Ishikawa (cell line): Measurements from ENCODE around the gene GNAS.

Experiments used
- CEBPB ChIP-seq: IDR thresholded peaks from 2 replicates; pipeline ENCODE4 v1.6.1; 2012
- CREB1 ChIP-seq: IDR thresholded peaks from 2 replicates; pipeline ENCODE4 v1.6.1; 2012; ENCODE audit warnings: low read depth
- EGR1 ChIP-seq: IDR thresholded peaks from 2 replicates; pipeline ENCODE4 v1.6.1; 2012
- EP300 ChIP-seq: IDR thresholded peaks from 2 replicates; pipeline ENCODE4 v1.6.1; 2012; ENCODE audit warnings: borderline replicate concordance
- FOXM1 ChIP-seq: IDR thresholded peaks from 2 replicates; pipeline ENCODE4 v1.6.1; 2012; ENCODE audit warnings: low read depth, borderline replicate concordance
- NFIC ChIP-seq: IDR thresholded peaks from 2 replicates; pipeline ENCODE4 v1.6.1; 2012
- RAD21 ChIP-seq: IDR thresholded peaks from 2 replicates; pipeline ENCODE4 v1.6.1; 2012; ENCODE audit warnings: low read depth
- TAF1 ChIP-seq: IDR thresholded peaks from 2 replicates; pipeline ENCODE4 v1.6.1; 2012; ENCODE audit warnings: low read depth, mild to moderate bottlenecking
- TEAD4 ChIP-seq: IDR thresholded peaks from 2 replicates; pipeline ENCODE4 v1.6.1; 2012
- YY1 ChIP-seq: IDR thresholded peaks from 2 replicates; pipeline ENCODE4 v1.6.1; 2012; ENCODE audit warnings: low read depth
- ZBTB7A ChIP-seq: IDR thresholded peaks from 2 replicates; pipeline ENCODE4 v1.6.1; 2012; ENCODE audit warnings: low read depth
- TF ChIP-seq, protein P1 (sequence below): IDR thresholded peaks from 2 replicates; pipeline ENCODE4 v1.6.1; 2012; ENCODE audit warnings: low read depth, mild to moderate bottlenecking
- TF ChIP-seq, protein P2 (sequence below): IDR thresholded peaks from 2 replicates; pipeline ENCODE4 v1.6.1; 2012
- TF ChIP-seq, protein P3 (sequence below): IDR thresholded peaks from 2 replicates; pipeline ENCODE4 v1.6.1; 2012

DNA sequence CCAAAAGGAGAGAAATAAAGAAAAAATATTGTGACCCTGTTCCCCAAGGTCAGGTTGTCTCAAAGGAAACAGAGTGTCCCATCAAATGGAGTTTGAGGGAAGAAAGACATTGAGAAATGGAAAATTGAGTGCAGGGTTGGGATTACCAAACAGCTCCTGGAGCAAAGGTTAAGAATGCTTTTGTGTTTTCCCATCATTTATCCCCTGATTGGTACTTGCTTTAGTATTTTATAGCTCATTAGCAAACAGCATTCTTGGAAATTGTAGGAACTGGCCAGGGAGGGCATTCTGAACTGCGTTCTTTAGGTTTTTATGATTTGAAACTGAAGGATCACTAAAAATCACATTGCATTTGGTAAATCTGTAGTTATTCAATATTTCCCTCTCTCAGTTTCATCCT is 69.5 kb downstream of the GNAS start:
- TF ChIP-seq CEBPB (no peak), YY1 (no peak), EGR1 (no peak), RAD21 (no peak), TAF1 (no peak), EP300 (no peak), CREB1 (no peak), NFIC (no peak), TEAD4 (no peak), FOXM1 (no peak), ZBTB7A (no peak)
- TF ChIP-seq, protein P1, sequence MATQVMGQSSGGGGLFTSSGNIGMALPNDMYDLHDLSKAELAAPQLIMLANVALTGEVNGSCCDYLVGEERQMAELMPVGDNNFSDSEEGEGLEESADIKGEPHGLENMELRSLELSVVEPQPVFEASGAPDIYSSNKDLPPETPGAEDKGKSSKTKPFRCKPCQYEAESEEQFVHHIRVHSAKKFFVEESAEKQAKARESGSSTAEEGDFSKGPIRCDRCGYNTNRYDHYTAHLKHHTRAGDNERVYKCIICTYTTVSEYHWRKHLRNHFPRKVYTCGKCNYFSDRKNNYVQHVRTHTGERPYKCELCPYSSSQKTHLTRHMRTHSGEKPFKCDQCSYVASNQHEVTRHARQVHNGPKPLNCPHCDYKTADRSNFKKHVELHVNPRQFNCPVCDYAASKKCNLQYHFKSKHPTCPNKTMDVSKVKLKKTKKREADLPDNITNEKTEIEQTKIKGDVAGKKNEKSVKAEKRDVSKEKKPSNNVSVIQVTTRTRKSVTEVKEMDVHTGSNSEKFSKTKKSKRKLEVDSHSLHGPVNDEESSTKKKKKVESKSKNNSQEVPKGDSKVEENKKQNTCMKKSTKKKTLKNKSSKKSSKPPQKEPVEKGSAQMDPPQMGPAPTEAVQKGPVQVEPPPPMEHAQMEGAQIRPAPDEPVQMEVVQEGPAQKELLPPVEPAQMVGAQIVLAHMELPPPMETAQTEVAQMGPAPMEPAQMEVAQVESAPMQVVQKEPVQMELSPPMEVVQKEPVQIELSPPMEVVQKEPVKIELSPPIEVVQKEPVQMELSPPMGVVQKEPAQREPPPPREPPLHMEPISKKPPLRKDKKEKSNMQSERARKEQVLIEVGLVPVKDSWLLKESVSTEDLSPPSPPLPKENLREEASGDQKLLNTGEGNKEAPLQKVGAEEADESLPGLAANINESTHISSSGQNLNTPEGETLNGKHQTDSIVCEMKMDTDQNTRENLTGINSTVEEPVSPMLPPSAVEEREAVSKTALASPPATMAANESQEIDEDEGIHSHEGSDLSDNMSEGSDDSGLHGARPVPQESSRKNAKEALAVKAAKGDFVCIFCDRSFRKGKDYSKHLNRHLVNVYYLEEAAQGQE, result no peak
- TF ChIP-seq, protein P2, sequence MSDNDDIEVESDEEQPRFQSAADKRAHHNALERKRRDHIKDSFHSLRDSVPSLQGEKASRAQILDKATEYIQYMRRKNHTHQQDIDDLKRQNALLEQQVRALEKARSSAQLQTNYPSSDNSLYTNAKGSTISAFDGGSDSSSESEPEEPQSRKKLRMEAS, result no peak
- TF ChIP-seq, protein P3, sequence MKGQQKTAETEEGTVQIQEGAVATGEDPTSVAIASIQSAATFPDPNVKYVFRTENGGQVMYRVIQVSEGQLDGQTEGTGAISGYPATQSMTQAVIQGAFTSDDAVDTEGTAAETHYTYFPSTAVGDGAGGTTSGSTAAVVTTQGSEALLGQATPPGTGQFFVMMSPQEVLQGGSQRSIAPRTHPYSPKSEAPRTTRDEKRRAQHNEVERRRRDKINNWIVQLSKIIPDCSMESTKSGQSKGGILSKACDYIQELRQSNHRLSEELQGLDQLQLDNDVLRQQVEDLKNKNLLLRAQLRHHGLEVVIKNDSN, result no peak
